ENCODE measurements around the gene OTX2. TPM values are rescaled to one million over a fixed set of nuclear protein-coding genes. Genes with fewer than 3 reads are reported as not detected.

Gene OTX2
- total RNA-seq, 1 donor from 2014 or later: not detected

GRCh38 chr14:56782711-56783110 lies 27.6 kb downstream of the OTX2 start:
- Histone ChIP-seq H3K4me1 (no peaks in the 10 kb centered on the region), H3K4me3 (no peak overlapping the region), H3K27ac (no peak overlapping the region), H3K9me3 (no peaks in the 10 kb centered on the region), H3K36me3 (no peaks in the 10 kb centered on the region), H3K27me3 (no peaks in the 10 kb centered on the region)
- no peak for DNase-seq (ENCODE audit: extremely low spot score in 2 of 2)
- no peak for TF ChIP-seq POLR2A (IDR thresholded peaks at IDR 0.05)
- no peak for TF ChIP-seq POLR2AphosphoS5 (IDR thresholded peaks at IDR 0.05; ENCODE audit: insufficient read depth in 1 of 2, low read depth in 1 of 2)
- TF ChIP-seq CTCF (IDR thresholded peaks at IDR 0.05): no peak
- intact Hi-C loops (cut with DNase I): no loop called here

GRCh38 chr14:56774503-56774902 lies 35.8 kb downstream of the OTX2 start:
- intact Hi-C loops (cut with DNase I): no loop called here
- no peak for DNase-seq (ENCODE audit: extremely low spot score in 2 of 2)
- Histone ChIP-seq H3K9me3 (no peaks in the 10 kb centered on the region), H3K4me3 (no peak overlapping the region), H3K36me3 (no peaks in the 10 kb centered on the region), H3K4me1 (no peaks in the 10 kb centered on the region), H3K27ac (no peak overlapping the region), H3K27me3 (no peaks in the 10 kb centered on the region)
- TF ChIP-seq CTCF (IDR thresholded peaks at IDR 0.05) (no peak), POLR2AphosphoS5 (IDR thresholded peaks at IDR 0.05; ENCODE audit: insufficient read depth in 1 of 2, low read depth in 1 of 2) (no peak), POLR2A (IDR thresholded peaks at IDR 0.05) (no peak)

- DNase-seq (ENCODE audit: extremely low spot score in 2 of 2): no peak
- H3K4me3 ChIP-seq: no peak overlapping the region
- no peak for TF ChIP-seq CTCF (IDR thresholded peaks at IDR 0.05)
- TF ChIP-seq POLR2A (IDR thresholded peaks at IDR 0.05): no peak
- no peak for TF ChIP-seq POLR2AphosphoS5 (IDR thresholded peaks at IDR 0.05; ENCODE audit: insufficient read depth in 1 of 2, low read depth in 1 of 2)
- no peak overlapping the region for H3K27ac ChIP-seq
- no peaks in the 10 kb centered on the region for H3K27me3 ChIP-seq
- no peaks in the 10 kb centered on the region for H3K9me3 ChIP-seq
- H3K4me1 ChIP-seq: no peaks in the 10 kb centered on the region
- intact Hi-C loops (cut with DNase I): no loop called here
- H3K36me3 ChIP-seq: no peaks in the 10 kb centered on the region
These were observed 39.8 kb downstream of the OTX2 start for GRCh38 chr14:56770512-56770911.

GRCh38 chr14:56760164-56760914 lies 49.9 kb downstream of the OTX2 start:
- intact Hi-C loops (cut with DNase I): no loop called here
- no peaks in the 10 kb centered on the region for H3K27me3 ChIP-seq
- no peaks in the 10 kb centered on the region for H3K36me3 ChIP-seq
- H3K9me3 ChIP-seq: no peaks in the 10 kb centered on the region
- no peaks in the 10 kb centered on the region for H3K4me1 ChIP-seq
- no peak overlapping the region for H3K27ac ChIP-seq
- H3K4me3 ChIP-seq: no peak overlapping the region
- no peak for DNase-seq (ENCODE audit: extremely low spot score in 2 of 2)
- no peak for TF ChIP-seq POLR2AphosphoS5 (IDR thresholded peaks at IDR 0.05; ENCODE audit: insufficient read depth in 1 of 2, low read depth in 1 of 2)
- TF ChIP-seq POLR2A (IDR thresholded peaks at IDR 0.05): no peak
- no peak for TF ChIP-seq CTCF (IDR thresholded peaks at IDR 0.05)

GRCh38 chr14:56759633-56760032 lies 50.6 kb downstream of the OTX2 start:
- DNase-seq (ENCODE audit: extremely low spot score in 2 of 2): no peak
- Histone ChIP-seq H3K27ac (no peak overlapping the region), H3K9me3 (no peaks in the 10 kb centered on the region), H3K27me3 (no peaks in the 10 kb centered on the region), H3K4me3 (no peak overlapping the region), H3K36me3 (no peaks in the 10 kb centered on the region), H3K4me1 (no peaks in the 10 kb centered on the region)
- no peak for TF ChIP-seq POLR2AphosphoS5 (IDR thresholded peaks at IDR 0.05; ENCODE audit: insufficient read depth in 1 of 2, low read depth in 1 of 2)
- TF ChIP-seq POLR2A (IDR thresholded peaks at IDR 0.05): no peak
- no peak for TF ChIP-seq CTCF (IDR thresholded peaks at IDR 0.05)
- intact Hi-C loops (cut with DNase I): no loop called here
